Sigmoid colon (tissue), 4 donors: Measurements from ENCODE around the gene BRPF3.

Source experiments
- CTCF ChIP-seq, 4 experiments: fragments of 450-650 bp in 3 of 4; fragments of 200-600 bp in 1 of 4; IDR thresholded peaks; one replicate each; pipeline ENCODE4 v1.5.1; 2016 to 2019; ENCODE audit warnings: antibody characterized with exemption in 4 of 4, mild to moderate bottlenecking in 3 of 4, moderate library complexity in 2 of 4
- POLR2A ChIP-seq, 2 donors: fragments of 450-650 bp; IDR thresholded peaks; one replicate each; pipeline ENCODE4 v1.6.1; 2016; ENCODE audit warnings: antibody characterized with exemption in 2 of 2, mild to moderate bottlenecking in 2 of 2, moderate library complexity in 2 of 2
- POLR2AphosphoS5 ChIP-seq, 4 donors: sonication (generic); formaldehyde crosslinking; IDR thresholded peaks; one replicate each; pipeline ENCODE4 v1.6.1; 2017; ENCODE audit warnings: antibody characterized with exemption in 4 of 4

- TF ChIP-seq CTCF (IDR thresholded peaks at IDR 0.05) (no peak), POLR2A (IDR thresholded peaks at IDR 0.05) (no peak), POLR2AphosphoS5 (IDR thresholded peaks at IDR 0.05) (no peak)
Measured at GRCh38 chr6:36197739-36198221, 1.2 kb downstream of the BRPF3 start.
